HepG2 (cell line): ENCODE results near the gene PNKD. TPM values are rescaled to one million over a fixed set of nuclear protein-coding genes. Genes with fewer than 3 reads are reported as not detected.

Experiments used
- ARNT2 ChIP-seq: sonication (generic); formaldehyde crosslinking; IDR thresholded peaks from 2 replicates; pipeline ENCODE4 v1.8.0; 2022; ENCODE audit warnings: mild to moderate bottlenecking, low read depth, missing genetic modification reagents, moderate library complexity
- IKZF4 ChIP-seq: sonication (generic); formaldehyde crosslinking; IDR thresholded peaks from 2 replicates; pipeline ENCODE4 v1.5.1; 2020; ENCODE audit warnings: borderline replicate concordance, mild to moderate bottlenecking, low read depth, missing genetic modification reagents; ENCODE audit errors: not compliant biosample characterization
- JUNB ChIP-seq: sonication (generic); formaldehyde crosslinking; IDR thresholded peaks from 2 replicates; pipeline ENCODE4 v1.8.0; 2022; ENCODE audit warnings: missing genetic modification reagents, mild to moderate bottlenecking, borderline replicate concordance
- SAP130 ChIP-seq: IDR thresholded peaks from 2 replicates; pipeline ENCODE4 v1.6.1; 2016; ENCODE audit warnings: low read depth
- SP4 ChIP-seq: sonication (generic); formaldehyde crosslinking; IDR thresholded peaks from 2 replicates; pipeline ENCODE4 v1.8.1; 2023; ENCODE audit warnings: mild to moderate bottlenecking, missing genetic modification reagents
- ZBTB42 ChIP-seq: sonication (generic); formaldehyde crosslinking; IDR thresholded peaks from 2 replicates; pipeline ENCODE4 v1.5.0; 2020; ENCODE audit warnings: mild to moderate bottlenecking, missing genetic modification reagents
- ZMAT5 ChIP-seq: sonication (generic); formaldehyde crosslinking; IDR thresholded peaks from 2 replicates; pipeline ENCODE4 v1.5.0; 2020; ENCODE audit warnings: mild to moderate bottlenecking, low read depth, missing genetic modification reagents, borderline replicate concordance
- ZNF451 ChIP-seq: sonication (generic); formaldehyde crosslinking; IDR thresholded peaks from 2 replicates; pipeline ENCODE4 v1.5.0; 2020; ENCODE audit warnings: mild to moderate bottlenecking, missing genetic modification reagents
- ZNF839 ChIP-seq: sonication (generic); formaldehyde crosslinking; IDR thresholded peaks from 2 replicates; pipeline ENCODE4 v1.4.0; 2020; ENCODE audit warnings: missing genetic modification reagents, mild to moderate bottlenecking, borderline replicate concordance
- ZSCAN20 ChIP-seq: sonication (generic); formaldehyde crosslinking; IDR thresholded peaks from 2 replicates; pipeline ENCODE4 v1.4.0; 2020; ENCODE audit warnings: missing genetic modification reagents, mild to moderate bottlenecking, borderline replicate concordance
- polyA plus RNA-seq, 8 experiments: library from polyadenylated mRNA; depleted of rRNA in 3 of 8; stranded (reverse) in 7 of 8; unstranded in 1 of 8; fragments of >200 nt; fragmentation: Illumina TruSeq in 4 of 8; extraction: Trizol in 4 of 8; gene quantifications; 2 replicates each; pipeline versions ENCODE4 v1.2.1 to v1.2.3, GENCODE V29; 2011 to 2016; ENCODE audit warnings: low read depth in 4 of 8, missing spikeins in 1 of 8, mixed read lengths in 1 of 8; ENCODE audit not compliant: insufficient read depth in 1 of 8
- total RNA-seq, 5 experiments: library from RNA; depleted of rRNA; stranded (reverse); fragments of >200 nt; fragmentation: Illumina TruSeq; extraction: Trizol; gene quantifications; 2 replicates each; pipeline ENCODE4 v1.2.3, GENCODE V29; 2016; ENCODE audit warnings: low read depth in 1 of 5
- TF ChIP-seq, protein P1 (sequence below), 2 experiments: sonication (generic) in 1 of 2; formaldehyde crosslinking in 1 of 2; IDR thresholded peaks; 2 replicates each; pipeline versions ENCODE4 v1.5.1 to v1.6.1; 2011 to 2020; ENCODE audit warnings: borderline replicate concordance in 1 of 2, low read depth in 1 of 2, low read length in 1 of 2, mild to moderate bottlenecking in 1 of 2, missing genetic modification reagents in 1 of 2, moderate library complexity in 1 of 2

PNKD gene
- total and polyA plus RNA-seq, 2 of the 13 experiments (the other 11 are each of a cell fraction or from before 2014, with no cell fraction given) = 55.9 to 80.4 TPM

GRCh38 chr2:218291318-218292047 is 21.2 kb downstream of the PNKD start (continued):
- TF ChIP-seq JUNB (CRISPR knock-in tag) = no peak
- 0 out of 2 replicates have a peak, but pooled peaks have one; percentile 19 for TF ChIP-seq ZBTB42 (CRISPR knock-in tag)
- TF ChIP-seq ZSCAN20 (CRISPR knock-in tag) = no peak
- TF ChIP-seq, protein P1, sequence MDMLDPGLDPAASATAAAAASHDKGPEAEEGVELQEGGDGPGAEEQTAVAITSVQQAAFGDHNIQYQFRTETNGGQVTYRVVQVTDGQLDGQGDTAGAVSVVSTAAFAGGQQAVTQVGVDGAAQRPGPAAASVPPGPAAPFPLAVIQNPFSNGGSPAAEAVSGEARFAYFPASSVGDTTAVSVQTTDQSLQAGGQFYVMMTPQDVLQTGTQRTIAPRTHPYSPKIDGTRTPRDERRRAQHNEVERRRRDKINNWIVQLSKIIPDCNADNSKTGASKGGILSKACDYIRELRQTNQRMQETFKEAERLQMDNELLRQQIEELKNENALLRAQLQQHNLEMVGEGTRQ (IDR thresholded peaks at IDR 0.05; ENCODE audit: low read depth, low read length) = no peak
- TF ChIP-seq, protein P1 (CRISPR knock-in tag; IDR thresholded peaks at IDR 0.05; ENCODE audit: borderline replicate concordance) = no peak
- peak; percentile 72; the same call in 1 of the 2 replicates for TF ChIP-seq ARNT2 (CRISPR knock-in tag)
- TF ChIP-seq IKZF4 (CRISPR knock-in tag) = no peak
- peak; percentile 56; the same call in 1 of the 2 replicates for TF ChIP-seq ZNF451 (CRISPR knock-in tag)
- peak; percentile 9; the same call in 1 of the 2 replicates for TF ChIP-seq SP4 (CRISPR knock-in tag)
- peak; percentile 49; the same call in 1 of the 2 replicates for TF ChIP-seq ZMAT5
- TF ChIP-seq SAP130 (CRISPR knock-in tag) = no peak
- TF ChIP-seq ZNF839 (CRISPR knock-in tag) = 0 out of 2 replicates have a peak, but pooled peaks have one; percentile 3
